Chondrocyte (in vitro differentiated cells): ENCODE data around the gene AP2S1. TPM values are rescaled to one million over a fixed set of nuclear protein-coding genes. Genes with fewer than 3 reads are reported as not detected.
A peak's percentile ranks its signal among the peaks of the same experiment; 100 is the strongest.
"Not testable (repeated sequence)": the region's sequence is repeated elsewhere in the genome, so short reads cannot be mapped to it uniquely, and the experiment has no call there.

Experiments used
- DNase-seq: peaks from one replicate; pipeline ENCODE4 v3.0.0; 2021; ENCODE audit warnings: mixed read lengths, low spot score
- H3K27ac Mint-ChIP-seq: one replicate; pipeline ENCODE4 v1.8.0; 2021; ENCODE audit warnings: mild to moderate bottlenecking, moderate library complexity, mixed read lengths; ENCODE audit not compliant: unreplicated experiment
- H3K27me3 Mint-ChIP-seq: 2 replicates; pipeline ENCODE4 v1.8.0; 2021; ENCODE audit warnings: low read depth, mixed read lengths
- H3K36me3 Mint-ChIP-seq: 2 replicates; pipeline ENCODE4 v1.8.0; 2021; ENCODE audit warnings: low read depth, mixed read lengths
- H3K4me1 Mint-ChIP-seq: 2 replicates; pipeline ENCODE4 v1.8.0; 2021; ENCODE audit warnings: low read depth, mild to moderate bottlenecking, mixed read lengths
- H3K4me3 Mint-ChIP-seq: one replicate; pipeline ENCODE4 v1.8.0; 2021; ENCODE audit warnings: mild to moderate bottlenecking, moderate library complexity, mixed read lengths; ENCODE audit not compliant: unreplicated experiment
- H3K9me3 Mint-ChIP-seq: 2 replicates; pipeline ENCODE4 v1.8.0; 2021; ENCODE audit warnings: low read depth, mixed read lengths
- CTCF ChIP-seq: fragments of 200-600 bp; sonication (generic); IDR thresholded peaks from 2 replicates; pipeline ENCODE4 v1.5.0; 2021; ENCODE audit warnings: antibody characterized with exemption, mild to moderate bottlenecking, moderate library complexity
- total RNA-seq: library from RNA; stranded (reverse); gene quantifications from 3 replicates; pipeline ENCODE4 v1.2.1, GENCODE V29; 2021

AP2S1 gene
- total RNA-seq, 1 donor from 2014 or later, result 189 TPM

GRCh38 chr19:46812977-46813838 is 37.4 kb downstream of the AP2S1 start:
- DNase-seq, result no peak
- Mint-ChIP-seq H3K9me3 (no peaks in the 10 kb centered on the region), H3K4me1 (peaks cover 12% of the 10 kb centered on the region), H3K27me3 (no peaks in the 10 kb centered on the region), H3K27ac (peak overlapping the region; percentile 41), H3K36me3 (no peaks in the 10 kb centered on the region), H3K4me3 (no peak overlapping the region)
- no peak for TF ChIP-seq CTCF

- DNase-seq, result no peak
- no peak overlapping the region for H3K4me3 Mint-ChIP-seq
- no peaks in the 10 kb centered on the region for H3K27me3 Mint-ChIP-seq
- H3K36me3 Mint-ChIP-seq, result no peaks in the 10 kb centered on the region
- TF ChIP-seq CTCF, result no peak
- H3K27ac Mint-ChIP-seq, result no peak overlapping the region
- H3K4me1 Mint-ChIP-seq, result peaks cover 12% of the 10 kb centered on the region
- no peaks in the 10 kb centered on the region for H3K9me3 Mint-ChIP-seq
These were observed 40.9 kb downstream of the AP2S1 start for GRCh38 chr19:46809534-46810272.

- DNase-seq, result no peak
- H3K36me3 Mint-ChIP-seq, result no peaks in the 10 kb centered on the region
- H3K9me3 Mint-ChIP-seq, result no peaks in the 10 kb centered on the region
- no peaks in the 10 kb centered on the region for H3K4me1 Mint-ChIP-seq
- no peaks in the 10 kb centered on the region for H3K27me3 Mint-ChIP-seq
- no peak overlapping the region for H3K27ac Mint-ChIP-seq
- H3K4me3 Mint-ChIP-seq, result no peak overlapping the region
- no peak for TF ChIP-seq CTCF
These were observed 44.0 kb downstream of the AP2S1 start for GRCh38 chr19:46806656-46807055.

- not testable (repeated sequence) for DNase-seq, H3K27ac Mint-ChIP-seq, H3K27me3 Mint-ChIP-seq, H3K9me3 Mint-ChIP-seq, H3K4me3 Mint-ChIP-seq, H3K36me3 Mint-ChIP-seq, H3K4me1 Mint-ChIP-seq
These were observed 46.2 kb downstream of the AP2S1 start for GRCh38 chr19:46804432-46804831.

GRCh38 chr19:46803555-46803954 is 47.1 kb downstream of the AP2S1 start:
- Mint-ChIP-seq H3K27me3 (no peaks in the 10 kb centered on the region), H3K36me3 (no peaks in the 10 kb centered on the region), H3K9me3 (no peaks in the 10 kb centered on the region), H3K4me3 (no peak overlapping the region), H3K27ac (no peak overlapping the region), H3K4me1 (no peaks in the 10 kb centered on the region)
- no peak for DNase-seq
- no peak for TF ChIP-seq CTCF
